Activated T-cell treated with anti-CD3 and anti-CD28 coated beads, Interleukin-2, amount 50 U/mL, for 72 hours (primary cell): ENCODE data around the gene ETFB. TPM values are rescaled to one million over a fixed set of nuclear protein-coding genes. Genes with fewer than 3 reads are reported as not detected.

Experiments used
- ATAC-seq, 2 donors: fragments of 150-1000 bp; cut with Tn5 transposase; replicated peaks in 1 of 2; 2 replicates each; pipeline ENCODE4 v1.10.0; 2021; ENCODE audit warnings: moderate library complexity in 2 of 2, mild to moderate bottlenecking in 1 of 2
- DNase-seq, 2 donors: peaks; one replicate each; pipeline ENCODE4 v3.0.0; 2021 to 2022; ENCODE audit warnings: mixed read lengths in 1 of 2
- H3K27ac Mint-ChIP-seq: one replicate; pipeline ENCODE4 v1.8.0; 2022; ENCODE audit warnings: mild to moderate bottlenecking, moderate library complexity, mixed read lengths
- H3K27me3 Mint-ChIP-seq: one replicate; pipeline ENCODE4 v1.8.0; 2022; ENCODE audit warnings: low read depth, mixed read lengths
- H3K36me3 Mint-ChIP-seq, 2 donors: one replicate each; pipeline ENCODE4 v1.8.0; 2022; ENCODE audit warnings: mixed read lengths in 2 of 2, mild to moderate bottlenecking in 1 of 2; ENCODE audit not compliant: insufficient read depth in 2 of 2
- H3K4me1 Mint-ChIP-seq: one replicate; pipeline ENCODE4 v1.8.0; 2022; ENCODE audit warnings: low read depth, mixed read lengths
- H3K4me3 Mint-ChIP-seq, 2 donors: one replicate each; pipeline ENCODE4 v1.8.0; 2022; ENCODE audit warnings: mild to moderate bottlenecking in 2 of 2, mixed read lengths in 2 of 2, moderate library complexity in 2 of 2
- H3K9me3 Mint-ChIP-seq, 2 donors: one replicate each; pipeline ENCODE4 v1.8.0; 2022; ENCODE audit warnings: mixed read lengths in 2 of 2
- total RNA-seq, 2 donors: library from RNA; stranded (reverse); gene quantifications; one replicate each; pipeline ENCODE4 v1.2.3, GENCODE V29; 2022

The ETFB gene
- total RNA-seq, 2 donors from 2014 or later = 156 to 160 TPM

- Mint-ChIP-seq H3K36me3 (peaks cover 2 to 3% of the 10 kb centered on the region in 2 donors), H3K4me3 (no peak overlapping the region), H3K27me3 (peaks cover 41% of the 10 kb centered on the region), H3K9me3 (peaks cover 8% of the 10 kb centered on the region in 2 donors), H3K4me1 (no peaks in the 10 kb centered on the region), H3K27ac (no peak overlapping the region)
- DNase-seq (no peak), ATAC-seq (no peak)
Measured at GRCh38 chr19:51301266-51301665, 64.9 kb downstream of the ETFB start.

- H3K36me3 Mint-ChIP-seq = peaks cover 0 to 1% of the 10 kb centered on the region in 2 donors
- no peak overlapping the region for H3K4me3 Mint-ChIP-seq
- H3K27ac Mint-ChIP-seq = no peak overlapping the region
- no peak for DNase-seq
- no peaks in the 10 kb centered on the region for H3K9me3 Mint-ChIP-seq
- no peak for ATAC-seq
- H3K27me3 Mint-ChIP-seq = peaks cover 27% of the 10 kb centered on the region
- H3K4me1 Mint-ChIP-seq = no peaks in the 10 kb centered on the region
Measured at GRCh38 chr19:51297406-51297805, 68.8 kb downstream of the ETFB start.

- Mint-ChIP-seq H3K27me3 (peaks cover 22% of the 10 kb centered on the region), H3K36me3 (no peaks in the 10 kb centered on the region), H3K9me3 (no peaks in the 10 kb centered on the region), H3K4me1 (no peaks in the 10 kb centered on the region), H3K4me3 (no peak overlapping the region), H3K27ac (no peak overlapping the region)
- DNase-seq (no peak), ATAC-seq (no peak)
Measured at GRCh38 chr19:51296336-51297093, 69.7 kb downstream of the ETFB start.

GRCh38 chr19:51295382-51296126 is 70.6 kb downstream of the ETFB start:
- Mint-ChIP-seq H3K9me3 (no peaks in the 10 kb centered on the region), H3K27ac (no peak overlapping the region), H3K27me3 (peaks cover 21% of the 10 kb centered on the region), H3K4me1 (no peaks in the 10 kb centered on the region), H3K4me3 (no peak overlapping the region), H3K36me3 (no peaks in the 10 kb centered on the region)
- DNase-seq (no peak), ATAC-seq (no peak)

Other genes starting within 250 kb of the ETFB start
- 1 to 10 TPM in 1 of 2 donors, under 1 TPM in 1; 0.74 to 1.6 TPM for gene SIGLEC9, start 241.5 kb downstream of the ETFB start, total RNA-seq
- not detected for gene SIGLEC7, start 224.1 kb downstream of the ETFB start, total RNA-seq
- 1 to 10 TPM; 1.7 to 2.6 TPM for gene CD33, start 141.3 kb downstream of the ETFB start, total RNA-seq
- not detected for gene SIGLECL1, start 115.3 kb downstream of the ETFB start, total RNA-seq
- 1 to 10 TPM in 1 of 2 donors, under 1 TPM in 1; 0.67 to 1.1 TPM for gene IGLON5, start 54.7 kb downstream of the ETFB start, total RNA-seq
- gene VSIG10L, start 24.2 kb downstream of the ETFB start, total RNA-seq = 1 to 10 TPM; 6.4 to 7.6 TPM
- gene CLDND2, start 2.6 kb upstream of the ETFB start, total RNA-seq = 10 to 100 TPM; 14.0 to 14.9 TPM
- 100 to 1,000 TPM; 190 to 261 TPM for gene NKG7, start 6.3 kb upstream of the ETFB start, total RNA-seq
- gene LIM2, start 21.6 kb upstream of the ETFB start, total RNA-seq = 1 to 10 TPM; 1.0 to 2.0 TPM
- gene C19orf84, start 24.2 kb upstream of the ETFB start, total RNA-seq = under 1 TPM; 0.23 to 0.26 TPM
- gene SIGLEC10, start 51.3 kb upstream of the ETFB start, total RNA-seq = 1 to 10 TPM in 1 of 2 donors, under 1 TPM in 1; 0.38 to 1.4 TPM
- not detected for gene SIGLEC8, start 92.1 kb upstream of the ETFB start, total RNA-seq
- not detected for gene CEACAM18, start 112.2 kb upstream of the ETFB start, total RNA-seq
- 1 to 10 TPM; 1.0 to 1.6 TPM for gene SIGLEC12, start 135.4 kb upstream of the ETFB start, total RNA-seq
- not detected for gene SIGLEC6, start 165.3 kb upstream of the ETFB start, total RNA-seq
- gene ZNF175, start 204.9 kb upstream of the ETFB start, total RNA-seq = 10 to 100 TPM; 11.1 to 13.3 TPM